Progenitor cell of endocrine pancreas (in vitro differentiated cells): ENCODE data around the gene SYT2. TPM values are rescaled to one million over a fixed set of nuclear protein-coding genes. Genes with fewer than 3 reads are reported as not detected.
"Not testable (repeated sequence)": the region's sequence is repeated elsewhere in the genome, so short reads cannot be mapped to it uniquely, and the experiment has no call there.

ENCODE experiments used
- DNase-seq: peaks from one replicate; pipeline ENCODE4 v3.0.0; 2021; ENCODE audit warnings: low spot score; ENCODE audit not compliant: unreplicated experiment
- H3K27ac Mint-ChIP-seq: 2 replicates; pipeline ENCODE4 v1.8.0; 2021; ENCODE audit warnings: mild to moderate bottlenecking, moderate library complexity, mixed read lengths
- H3K27me3 Mint-ChIP-seq: 2 replicates; pipeline ENCODE4 v1.8.0; 2021; ENCODE audit warnings: mixed read lengths
- H3K36me3 Mint-ChIP-seq: 2 replicates; pipeline ENCODE4 v1.8.0; 2022; ENCODE audit warnings: mixed read lengths; ENCODE audit not compliant: insufficient read depth
- H3K4me1 Mint-ChIP-seq: 2 replicates; pipeline ENCODE4 v1.8.0; 2021; ENCODE audit warnings: low read depth, mixed read lengths
- H3K4me3 Mint-ChIP-seq: 2 replicates; pipeline ENCODE4 v1.8.0; 2021; ENCODE audit warnings: low read depth, mild to moderate bottlenecking, moderate library complexity, mixed read lengths
- H3K9me3 Mint-ChIP-seq: 2 replicates; pipeline ENCODE4 v1.8.0; 2021; ENCODE audit warnings: low read depth, mixed read lengths
- CTCF ChIP-seq: fragments of 200-600 bp; sonication (generic); IDR thresholded peaks from one replicate; pipeline ENCODE4 v1.5.0; 2021; ENCODE audit warnings: antibody characterized with exemption, mild to moderate bottlenecking; ENCODE audit not compliant: unreplicated experiment
- total RNA-seq: library from RNA; stranded (reverse); gene quantifications from 2 replicates; pipeline ENCODE4 v1.2.1, GENCODE V29; 2021

SYT2 gene
- total RNA-seq, 1 donor from 2014 or later, result 1.8 TPM

- Mint-ChIP-seq H3K9me3 (no peaks in the 10 kb centered on the region), H3K27me3 (peaks cover 88% of the 10 kb centered on the region), H3K4me1 (peaks cover 24% of the 10 kb centered on the region), H3K4me3 (peak overlapping the region; percentile 61), H3K27ac (no peak overlapping the region), H3K36me3 (no peaks in the 10 kb centered on the region)
- TF ChIP-seq CTCF, result no peak
- no peak for DNase-seq
Measured at GRCh38 chr1:202643397-202644218, 66.6 kb downstream of the SYT2 start.

DNA sequence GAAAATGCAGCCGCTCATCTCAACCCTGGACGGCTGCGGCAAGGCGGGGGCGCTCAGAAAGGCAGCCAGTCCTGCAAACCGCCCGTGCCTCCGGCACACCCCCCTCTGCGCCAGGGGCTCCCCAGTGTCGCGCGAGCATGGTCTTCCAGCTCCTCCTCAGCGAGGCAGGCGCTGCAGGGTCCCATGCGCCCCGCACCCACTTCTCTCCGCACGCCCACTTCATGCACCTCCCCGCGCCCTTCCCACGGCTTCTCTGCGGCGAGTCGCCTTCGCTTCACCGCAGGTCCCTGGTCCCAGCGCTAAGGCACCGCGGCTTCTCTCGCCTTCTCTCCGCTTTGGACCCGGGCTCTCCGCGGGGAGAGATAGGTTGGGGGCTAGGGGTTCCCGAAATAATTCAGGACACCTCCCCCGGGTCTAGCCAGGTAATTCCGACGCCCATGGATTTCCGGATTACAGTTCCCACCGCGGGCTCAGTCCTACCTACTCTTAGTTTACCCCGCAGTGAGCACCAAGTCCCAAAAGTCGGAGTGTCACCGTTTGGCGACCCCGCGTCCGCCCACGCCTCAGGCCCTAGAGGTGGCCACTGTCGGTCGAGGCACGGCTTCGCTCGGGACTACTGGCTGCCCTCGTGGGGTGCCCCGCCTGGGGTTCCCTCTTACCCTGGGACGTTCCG is 67.5 kb downstream of the SYT2 start:
- Mint-ChIP-seq H3K36me3 (no peaks in the 10 kb centered on the region), H3K27ac (no peak overlapping the region), H3K9me3 (no peaks in the 10 kb centered on the region), H3K4me1 (peaks cover 32% of the 10 kb centered on the region), H3K4me3 (peak overlapping the region; percentile 53), H3K27me3 (peaks cover 84% of the 10 kb centered on the region)
- no peak for DNase-seq
- no peak for TF ChIP-seq CTCF

GRCh38 chr1:202642212-202642611 is 68.0 kb downstream of the SYT2 start:
- no peaks in the 10 kb centered on the region for H3K36me3 Mint-ChIP-seq
- no peak overlapping the region for H3K4me3 Mint-ChIP-seq
- peaks cover 78% of the 10 kb centered on the region for H3K27me3 Mint-ChIP-seq
- DNase-seq, result no peak
- H3K4me1 Mint-ChIP-seq, result peaks cover 35% of the 10 kb centered on the region
- no peaks in the 10 kb centered on the region for H3K9me3 Mint-ChIP-seq
- TF ChIP-seq CTCF, result no peak
- H3K27ac Mint-ChIP-seq, result no peak overlapping the region

- no peak for TF ChIP-seq CTCF
- no peak overlapping the region for H3K27ac Mint-ChIP-seq
- DNase-seq, result no peak
- H3K4me1 Mint-ChIP-seq, result peaks cover 34% of the 10 kb centered on the region
- H3K9me3 Mint-ChIP-seq, result no peaks in the 10 kb centered on the region
- H3K36me3 Mint-ChIP-seq, result no peaks in the 10 kb centered on the region
- H3K27me3 Mint-ChIP-seq, result peaks cover 61% of the 10 kb centered on the region
- no peak overlapping the region for H3K4me3 Mint-ChIP-seq
Measured at GRCh38 chr1:202639500-202639899, 70.8 kb downstream of the SYT2 start.

DNA sequence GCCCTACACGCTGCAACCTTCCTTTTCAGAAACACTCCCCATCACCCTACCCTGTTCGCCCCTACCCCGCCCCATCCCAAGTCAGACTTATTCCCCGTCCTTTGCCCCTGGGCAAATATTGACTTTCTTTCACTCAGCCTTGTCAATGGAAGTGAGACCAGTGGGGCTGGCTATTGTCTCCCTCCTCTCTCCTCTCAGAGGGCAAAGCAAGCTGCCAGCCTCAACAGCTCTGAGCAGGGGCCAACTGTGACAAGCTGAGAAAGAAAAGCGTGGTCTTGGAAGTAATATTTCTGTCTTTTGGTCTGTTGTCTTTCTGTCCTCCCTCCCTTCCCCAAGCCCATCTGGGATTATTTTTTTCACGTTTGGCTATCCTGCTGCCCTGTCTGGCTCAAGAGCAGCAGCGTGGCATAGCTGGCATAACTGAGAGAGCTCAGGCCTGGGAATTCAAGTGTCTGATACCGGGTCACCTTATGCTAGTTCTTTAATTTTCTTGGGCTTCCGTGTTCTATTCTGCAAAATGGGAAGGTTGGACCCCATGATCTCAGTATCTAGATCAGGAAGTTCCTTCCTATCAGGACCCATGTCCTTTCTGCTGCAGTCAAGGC is 71.5 kb downstream of the SYT2 start:
- H3K4me3 Mint-ChIP-seq, H3K36me3 Mint-ChIP-seq, H3K9me3 Mint-ChIP-seq, DNase-seq: not testable (repeated sequence)
- Mint-ChIP-seq H3K4me1 (peaks cover 30% of the 10 kb centered on the region), H3K27ac (peak overlapping the region; percentile 51), H3K27me3 (peaks cover 57% of the 10 kb centered on the region)
